GM18870 (cell line): ENCODE measurements around the gene ATP8B4.

Experiments
- ATAC-seq: cut with Tn5 transposase; IDR thresholded peaks from one replicate; pipeline ENCODE4 v1.9.1; 2021; ENCODE audit warnings: moderate library complexity; ENCODE audit not compliant: unreplicated experiment

The ATP8B4 gene

GRCh38 chr15:50067254-50067653 lies 51.8 kb downstream of the ATP8B4 start:
- ATAC-seq, result no peak

DNA sequence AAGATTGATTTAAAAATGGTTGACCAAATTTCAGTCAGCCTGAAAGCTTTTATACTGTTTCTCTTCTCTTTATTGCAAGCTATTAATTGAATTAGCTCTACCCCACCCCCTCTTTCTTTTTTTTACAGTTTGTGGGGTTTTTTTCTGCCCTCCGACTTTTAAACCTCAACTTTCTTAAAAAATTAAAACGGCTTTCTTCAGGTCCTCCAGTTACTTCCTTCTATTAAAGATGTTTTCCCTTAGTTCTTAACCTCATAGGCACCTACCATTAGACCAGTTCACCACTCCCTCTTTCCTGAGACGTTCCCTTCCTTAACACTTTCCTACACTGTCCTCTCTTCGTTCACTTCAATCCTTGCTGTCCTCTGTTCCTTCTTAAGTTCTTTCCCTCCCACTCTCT lies 52.4 kb downstream of the ATP8B4 start:
- ATAC-seq, result no peak

- no peak for ATAC-seq
Observed at GRCh38 chr15:50066202-50066601, 52.8 kb downstream of the ATP8B4 start.

GRCh38 chr15:50065279-50065678 lies 53.8 kb downstream of the ATP8B4 start:
- ATAC-seq, result no peak

GRCh38 chr15:50064673-50065072 lies 54.4 kb downstream of the ATP8B4 start:
- no peak for ATAC-seq

DNA sequence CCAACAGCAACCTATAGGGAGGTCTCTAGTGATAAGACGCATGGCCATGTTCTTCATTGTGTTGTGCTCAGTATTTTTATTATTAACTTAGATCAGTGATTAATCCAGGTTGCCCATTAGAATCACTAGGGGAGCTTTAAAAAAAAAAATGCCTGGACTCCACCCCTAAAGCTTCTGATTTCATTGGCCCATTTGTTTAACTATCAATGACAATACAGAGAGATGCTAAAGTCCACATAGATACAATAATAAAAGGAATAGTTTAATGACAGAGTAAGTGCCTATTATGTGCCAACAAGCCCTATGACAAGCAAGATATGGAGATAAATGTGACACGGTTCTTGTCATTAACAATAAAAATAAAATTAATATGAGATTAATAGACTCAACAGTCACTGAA lies 55.8 kb downstream of the ATP8B4 start:
- ATAC-seq, result no peak

DNA sequence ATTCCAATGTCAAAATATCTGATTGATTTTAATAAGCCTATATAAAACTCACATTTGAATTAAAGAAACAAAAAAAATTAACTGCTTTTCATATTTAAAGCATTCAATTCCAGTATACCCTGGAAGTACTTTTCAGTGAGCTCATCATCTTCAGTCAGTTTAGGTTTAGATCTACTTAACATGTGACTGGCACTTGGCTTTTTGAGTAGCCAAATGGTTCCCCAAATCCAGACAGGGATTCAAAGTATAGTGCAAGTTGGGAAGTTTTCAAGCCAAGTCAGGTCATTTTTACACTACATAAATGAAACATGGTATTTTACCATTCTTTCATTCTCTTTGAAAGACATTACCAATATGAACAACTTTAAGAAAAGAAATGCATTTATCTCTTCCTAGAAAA lies 57.5 kb downstream of the ATP8B4 start:
- no peak for ATAC-seq

DNA sequence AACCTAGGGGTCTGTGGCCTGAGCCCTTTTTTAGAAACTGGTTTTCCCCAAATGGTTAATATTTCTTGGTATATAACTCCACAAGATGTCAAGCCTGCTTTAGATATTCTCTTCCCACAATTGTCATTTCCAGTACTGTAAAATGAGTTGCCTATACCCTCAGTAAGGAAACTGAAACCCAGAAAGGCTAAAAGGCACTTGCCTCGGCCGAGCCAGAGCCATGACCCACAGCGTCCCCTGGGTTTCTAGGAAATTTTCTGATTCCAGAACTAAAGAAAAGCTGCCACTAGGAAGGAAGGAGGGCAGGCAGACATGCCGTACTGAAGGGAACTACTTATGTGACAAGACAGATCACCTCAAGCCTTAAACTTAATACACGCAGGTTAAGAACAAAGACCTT lies 59.1 kb downstream of the ATP8B4 start:
- peak; percentile 48 for ATAC-seq

DNA sequence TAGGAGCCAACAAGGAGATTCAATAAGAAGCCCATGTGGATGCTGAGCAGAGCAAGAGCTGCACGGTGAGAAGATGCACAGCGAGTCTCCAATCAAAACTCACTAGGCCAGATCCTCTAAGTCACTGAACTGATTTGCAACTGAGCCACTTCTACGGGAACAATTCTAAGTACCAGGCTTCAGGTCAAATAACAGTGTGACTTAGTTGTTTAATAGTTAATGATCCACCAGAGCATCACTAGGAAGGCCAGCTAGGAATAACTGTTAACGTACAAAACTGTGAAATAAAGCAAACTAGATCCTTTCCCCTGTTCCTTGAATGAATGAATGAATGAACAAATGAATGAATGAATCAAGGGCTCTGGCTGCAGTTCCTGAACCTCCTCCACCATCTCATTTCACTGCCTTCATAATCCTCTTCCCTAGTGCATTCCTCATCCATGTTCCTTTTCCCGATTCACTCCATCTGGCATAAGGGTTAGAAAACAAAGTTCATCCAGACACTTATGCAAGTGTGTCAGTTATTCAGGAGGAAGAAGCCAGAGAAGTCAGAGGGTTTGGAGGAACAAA lies 59.7 kb downstream of the ATP8B4 start:
- no peak for ATAC-seq

DNA sequence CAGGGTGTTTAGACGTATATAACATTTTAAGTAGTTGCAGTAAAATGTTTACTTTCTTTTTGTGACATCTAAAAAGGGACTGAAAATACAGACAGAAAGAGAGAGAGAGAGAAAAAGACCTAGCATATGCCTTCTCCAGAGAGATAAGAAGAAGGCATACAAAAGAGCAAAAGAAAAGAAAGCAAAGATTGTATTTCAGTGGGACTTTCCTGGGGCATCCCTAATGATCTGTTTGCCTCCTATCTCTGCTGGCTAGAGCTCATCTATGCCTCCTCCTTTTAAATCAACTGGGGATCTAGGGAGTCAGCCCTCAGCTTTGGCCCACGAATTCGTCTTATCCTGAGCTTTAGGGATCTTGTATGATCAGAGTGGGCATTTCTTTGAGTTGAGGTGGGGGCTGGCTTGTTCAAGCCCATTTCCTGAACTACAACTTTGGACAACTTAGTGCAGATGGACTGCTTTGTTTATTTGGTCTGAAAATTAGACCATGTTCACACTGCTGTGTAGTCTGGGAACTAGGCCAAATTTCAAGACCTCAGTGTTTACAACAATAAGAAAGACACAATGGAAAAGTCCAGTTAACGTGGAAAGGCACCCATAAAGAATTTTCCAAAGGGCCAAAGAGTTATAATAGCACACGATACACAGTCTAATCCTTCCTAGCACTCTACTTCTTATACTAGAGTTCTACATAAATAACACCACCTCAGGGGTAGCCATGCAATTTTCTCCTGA lies 61.0 kb downstream of the ATP8B4 start:
- no peak for ATAC-seq

DNA sequence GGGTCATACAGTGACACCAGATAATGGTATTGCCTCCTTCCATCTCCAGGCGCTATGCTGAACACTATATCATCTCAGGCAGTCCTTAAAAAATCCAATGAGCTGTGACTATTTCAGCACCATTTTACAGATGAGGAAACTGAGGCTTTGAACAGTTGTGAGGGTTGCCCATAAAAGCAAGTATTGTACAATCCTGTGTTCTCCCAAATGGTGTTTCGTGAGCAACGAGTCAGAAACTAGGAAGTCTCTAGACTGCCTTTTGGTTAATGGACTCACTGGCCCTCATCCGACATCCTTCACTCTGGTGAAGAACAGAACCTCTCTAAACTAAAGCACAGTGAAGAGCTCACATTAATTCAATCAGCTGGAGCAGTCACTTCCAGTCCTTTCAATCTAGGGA lies 61.8 kb downstream of the ATP8B4 start:
- ATAC-seq, result no peak

- no peak for ATAC-seq
Observed at GRCh38 chr15:50055750-50056157, 63.3 kb downstream of the ATP8B4 start.

DNA sequence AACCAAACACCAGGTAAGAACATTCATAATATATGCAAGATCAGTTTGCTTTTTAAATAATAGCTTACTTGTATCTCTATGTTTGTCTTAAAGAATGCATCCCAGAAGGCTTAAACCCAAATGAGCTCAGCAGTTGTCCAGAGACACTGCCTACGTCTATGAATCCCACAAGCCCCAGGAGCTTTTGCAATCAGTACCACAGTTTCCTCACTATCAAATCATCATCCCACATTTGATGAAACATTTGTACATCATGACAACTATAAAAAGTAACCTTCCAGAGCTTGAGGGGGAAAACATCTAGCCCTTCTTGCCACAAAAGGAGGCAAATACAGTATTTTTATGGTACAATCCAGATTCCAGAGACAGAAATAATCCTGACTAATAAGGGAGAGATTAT lies 63.7 kb downstream of the ATP8B4 start:
- ATAC-seq, result no peak

GRCh38 chr15:50053055-50053856 lies 65.8 kb downstream of the ATP8B4 start:
- no peak for ATAC-seq

DNA sequence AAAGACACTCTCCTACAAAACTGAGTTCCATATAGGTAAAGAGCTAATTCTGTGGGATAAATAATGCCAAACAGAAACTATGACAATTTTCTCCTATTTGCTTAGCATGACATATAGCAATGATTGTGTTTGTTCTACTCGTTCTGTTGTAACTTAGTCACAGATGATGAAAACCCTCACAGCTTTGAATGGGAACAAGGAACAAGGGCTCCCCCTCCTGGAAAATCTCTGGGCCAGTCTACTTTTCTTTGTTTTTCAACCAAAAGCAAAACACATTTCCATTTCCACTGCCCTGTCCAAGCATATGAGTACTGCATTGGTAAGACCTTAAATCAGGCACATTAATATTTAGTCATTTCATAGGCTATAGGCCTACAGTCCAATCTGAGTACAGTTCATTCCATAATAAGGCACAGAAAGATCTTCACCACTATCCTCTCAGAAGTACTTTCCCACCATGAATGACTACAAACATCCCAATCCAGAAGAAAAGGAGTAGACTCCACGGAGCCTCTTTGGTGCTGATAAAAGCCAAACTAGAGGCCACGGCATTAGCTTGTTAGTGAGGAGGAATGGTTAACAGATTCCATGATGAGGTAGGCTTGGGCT lies 67.1 kb downstream of the ATP8B4 start:
- ATAC-seq, result no peak

DNA sequence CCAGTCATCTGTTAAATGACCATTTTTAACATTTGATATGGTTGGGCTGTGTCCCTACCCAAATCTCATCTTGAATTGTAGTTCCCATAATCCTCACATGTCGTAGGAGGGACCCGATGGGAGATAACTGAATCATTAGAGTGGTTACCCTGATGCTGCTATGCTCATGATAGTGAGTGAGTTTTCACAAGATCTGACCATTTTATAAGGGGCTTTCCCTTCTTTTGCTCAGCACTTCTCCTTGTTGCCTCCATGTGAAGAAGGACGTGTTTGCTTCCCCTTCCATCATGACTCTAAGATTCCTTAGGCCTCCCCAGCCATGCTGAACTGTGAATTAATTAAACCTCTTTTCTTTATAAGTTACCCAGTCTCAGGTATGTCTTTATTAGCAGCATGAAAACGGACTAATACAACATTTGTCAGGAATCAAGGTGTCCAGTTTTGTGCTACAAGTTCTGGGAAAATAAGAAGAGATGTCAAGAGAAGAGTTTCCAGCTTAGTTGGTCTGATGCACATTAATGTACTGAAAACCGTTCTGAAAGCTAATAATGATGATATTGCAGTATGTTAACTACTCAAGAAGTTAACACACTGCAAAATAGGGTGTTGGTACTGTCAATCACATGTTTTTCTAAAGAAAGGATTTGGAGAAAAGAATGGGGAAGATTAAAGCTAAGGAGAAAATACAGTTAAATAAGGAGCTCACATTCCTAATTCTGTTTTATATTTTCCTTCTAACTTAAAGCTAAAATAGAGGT lies 67.9 kb downstream of the ATP8B4 start:
- no peak for ATAC-seq

- no peak for ATAC-seq
Observed at GRCh38 chr15:50049871-50050270, 69.2 kb downstream of the ATP8B4 start.

DNA sequence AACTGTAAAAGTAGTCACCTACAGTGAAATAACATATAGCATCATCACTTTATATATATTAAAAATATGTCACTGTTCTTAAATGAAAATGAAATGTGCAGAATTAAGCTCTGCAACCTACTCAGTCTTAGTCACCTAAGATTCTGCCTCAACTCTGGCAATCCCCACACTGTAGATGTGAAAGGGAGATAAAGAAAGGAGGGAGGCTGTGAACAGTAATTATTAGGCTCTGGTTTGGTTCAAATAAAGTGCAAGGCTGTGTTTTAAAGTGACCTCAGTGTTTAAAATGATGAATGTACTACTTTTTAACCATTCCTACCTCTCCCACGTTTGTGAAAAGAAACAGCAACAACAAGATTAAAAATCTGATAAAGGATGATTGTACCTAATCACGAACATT lies 72.2 kb downstream of the ATP8B4 start:
- no peak for ATAC-seq

GRCh38 chr15:50046159-50046558 lies 72.9 kb downstream of the ATP8B4 start:
- no peak for ATAC-seq

GRCh38 chr15:50044904-50045303 lies 74.1 kb downstream of the ATP8B4 start:
- ATAC-seq, result no peak

DNA sequence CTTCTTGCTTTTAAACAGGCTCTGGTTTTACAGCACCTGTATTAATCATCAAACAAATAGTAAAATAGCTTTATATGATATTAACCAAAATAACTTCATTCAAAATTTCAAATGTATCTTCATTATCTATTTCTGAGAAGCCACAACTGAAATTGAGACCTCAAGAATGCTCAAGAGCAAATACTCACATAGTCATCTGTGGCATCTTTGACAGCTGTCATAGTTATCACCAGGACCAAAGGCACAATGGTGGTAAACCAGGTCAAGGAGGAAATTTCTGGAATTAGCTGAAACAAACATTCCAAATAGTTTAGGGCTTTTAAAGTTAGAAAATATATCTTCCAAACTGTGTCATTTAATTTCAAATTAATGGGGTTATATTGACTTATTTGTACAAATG lies 74.6 kb downstream of the ATP8B4 start:
- no peak for ATAC-seq
